Measurements from ENCODE around the gene IL17B. TPM values are rescaled to one million over a fixed set of nuclear protein-coding genes. Genes with fewer than 3 reads are reported as not detected.
A peak's percentile ranks its signal among the peaks of the same experiment; 100 is the strongest.

The IL17B gene
- total and polyA plus RNA-seq, 7 donors, result 0.82 to 9.6 (median 4.8) TPM; not detected in 2

GRCh38 chr5:149407323-149408251 is 28.5 kb upstream of the IL17B start:
- H3K4me1 ChIP-seq, result peaks cover 0 to 33% (median 29%) of the 10 kb centered on the region in 4 donors
- 68 to 73% methylated on average over 11 of the region's 11 CpGs for WGBS, 2 donors
- TF ChIP-seq POLR2A (IDR thresholded peaks at IDR 0.05), result peak in 1 of 2 donors; percentile 26
- no peak for TF ChIP-seq EP300 (IDR thresholded peaks at IDR 0.05)
- TF ChIP-seq, protein P1, sequence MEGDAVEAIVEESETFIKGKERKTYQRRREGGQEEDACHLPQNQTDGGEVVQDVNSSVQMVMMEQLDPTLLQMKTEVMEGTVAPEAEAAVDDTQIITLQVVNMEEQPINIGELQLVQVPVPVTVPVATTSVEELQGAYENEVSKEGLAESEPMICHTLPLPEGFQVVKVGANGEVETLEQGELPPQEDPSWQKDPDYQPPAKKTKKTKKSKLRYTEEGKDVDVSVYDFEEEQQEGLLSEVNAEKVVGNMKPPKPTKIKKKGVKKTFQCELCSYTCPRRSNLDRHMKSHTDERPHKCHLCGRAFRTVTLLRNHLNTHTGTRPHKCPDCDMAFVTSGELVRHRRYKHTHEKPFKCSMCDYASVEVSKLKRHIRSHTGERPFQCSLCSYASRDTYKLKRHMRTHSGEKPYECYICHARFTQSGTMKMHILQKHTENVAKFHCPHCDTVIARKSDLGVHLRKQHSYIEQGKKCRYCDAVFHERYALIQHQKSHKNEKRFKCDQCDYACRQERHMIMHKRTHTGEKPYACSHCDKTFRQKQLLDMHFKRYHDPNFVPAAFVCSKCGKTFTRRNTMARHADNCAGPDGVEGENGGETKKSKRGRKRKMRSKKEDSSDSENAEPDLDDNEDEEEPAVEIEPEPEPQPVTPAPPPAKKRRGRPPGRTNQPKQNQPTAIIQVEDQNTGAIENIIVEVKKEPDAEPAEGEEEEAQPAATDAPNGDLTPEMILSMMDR (IDR thresholded peaks at IDR 0.05), result no peak
- TF ChIP-seq POLR2AphosphoS5 (IDR thresholded peaks at IDR 0.05), result peak in 3 of 4 donors; percentile 3 to 53 (median 40)
- H3K9me3 ChIP-seq, result no peaks in the 10 kb centered on the region
- DNase-seq, result peak; percentile 78
- peak overlapping the region; percentile 75 to 95 (median 84) for H3K4me3 ChIP-seq
- peaks cover 52 to 58% (median 55%) of the 10 kb centered on the region in 4 donors for H3K36me3 ChIP-seq
- intact Hi-C loops (cut with DNase I), result no loop called here
- H3K27ac ChIP-seq, result peak overlapping the region; percentile 96 to 98 (median 98)
- H3K27me3 ChIP-seq, result no peaks in the 10 kb centered on the region

DNA sequence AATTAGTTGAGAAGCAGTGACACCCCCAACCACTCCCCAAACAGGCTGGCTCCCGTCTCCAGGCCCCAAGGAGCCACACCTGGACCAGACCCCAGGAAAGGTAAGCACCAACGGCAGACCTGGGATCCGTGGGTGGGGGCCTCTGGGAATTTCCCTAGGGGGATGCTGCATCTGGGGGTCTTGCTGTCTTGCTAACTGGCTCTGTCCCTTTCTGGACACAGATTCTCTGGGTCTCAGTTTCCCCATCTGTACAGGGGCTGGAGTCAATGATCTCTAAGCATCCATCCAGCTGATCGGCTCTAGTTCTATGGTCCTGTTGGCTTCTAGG is 27.9 kb upstream of the IL17B start:
- no peaks in the 10 kb centered on the region for H3K27me3 ChIP-seq
- H3K4me3 ChIP-seq, result peak overlapping the region; percentile 75 to 95 (median 84)
- WGBS, 2 donors, result 61 to 68% methylated on average over 4 of the region's 4 CpGs
- peaks cover 46 to 51% (median 50%) of the 10 kb centered on the region in 4 donors for H3K36me3 ChIP-seq
- intact Hi-C loops (cut with DNase I), result loop anchor here (1.0 kb wide), 2 partner anchors 18 to 24 kb away; no protein-coding TSS in a partner anchor
- peak overlapping the region; percentile 96 to 98 (median 98) for H3K27ac ChIP-seq
- TF ChIP-seq EP300 (IDR thresholded peaks at IDR 0.05) (no peak), POLR2AphosphoS5 (IDR thresholded peaks at IDR 0.05) (peak in 1 of 4 donors; percentile 48), POLR2A (IDR thresholded peaks at IDR 0.05) (peak in 1 of 2 donors; percentile 99)
- TF ChIP-seq, protein P1 (IDR thresholded peaks at IDR 0.05), result no peak
- peaks cover 0 to 33% (median 29%) of the 10 kb centered on the region in 4 donors for H3K4me1 ChIP-seq
- no peaks in the 10 kb centered on the region for H3K9me3 ChIP-seq
- DNase-seq, result no peak

- peak; percentile 99 for DNase-seq
- intact Hi-C loops (cut with DNase I), result loop anchor here (1.0 kb wide), 2 partner anchors 17 to 23 kb away; no protein-coding TSS in a partner anchor
- Histone ChIP-seq H3K27me3 (no peaks in the 10 kb centered on the region), H3K4me3 (peak overlapping the region; percentile 75 to 95 (median 84)), H3K36me3 (peaks cover 40 to 46% (median 44%) of the 10 kb centered on the region in 4 donors), H3K4me1 (peaks cover 0 to 36% (median 30%) of the 10 kb centered on the region in 4 donors), H3K27ac (peak overlapping the region; percentile 96 to 98 (median 98)), H3K9me3 (no peaks in the 10 kb centered on the region)
- TF ChIP-seq POLR2A (IDR thresholded peaks at IDR 0.05) (peak; percentile 7 to 98), POLR2AphosphoS5 (IDR thresholded peaks at IDR 0.05) (peak; percentile 98 to 99 (median 99)), EP300 (IDR thresholded peaks at IDR 0.05) (peak in 3 of 4 donors; percentile 61 to 96 (median 62))
- TF ChIP-seq, protein P1 (IDR thresholded peaks at IDR 0.05), result peak in 1 of 4 experiments; percentile 28
- 68 to 70% methylated on average over 9 of the region's 9 CpGs for WGBS, 2 donors
Observed at GRCh38 chr5:149406203-149406978, 27.3 kb upstream of the IL17B start.

DNA sequence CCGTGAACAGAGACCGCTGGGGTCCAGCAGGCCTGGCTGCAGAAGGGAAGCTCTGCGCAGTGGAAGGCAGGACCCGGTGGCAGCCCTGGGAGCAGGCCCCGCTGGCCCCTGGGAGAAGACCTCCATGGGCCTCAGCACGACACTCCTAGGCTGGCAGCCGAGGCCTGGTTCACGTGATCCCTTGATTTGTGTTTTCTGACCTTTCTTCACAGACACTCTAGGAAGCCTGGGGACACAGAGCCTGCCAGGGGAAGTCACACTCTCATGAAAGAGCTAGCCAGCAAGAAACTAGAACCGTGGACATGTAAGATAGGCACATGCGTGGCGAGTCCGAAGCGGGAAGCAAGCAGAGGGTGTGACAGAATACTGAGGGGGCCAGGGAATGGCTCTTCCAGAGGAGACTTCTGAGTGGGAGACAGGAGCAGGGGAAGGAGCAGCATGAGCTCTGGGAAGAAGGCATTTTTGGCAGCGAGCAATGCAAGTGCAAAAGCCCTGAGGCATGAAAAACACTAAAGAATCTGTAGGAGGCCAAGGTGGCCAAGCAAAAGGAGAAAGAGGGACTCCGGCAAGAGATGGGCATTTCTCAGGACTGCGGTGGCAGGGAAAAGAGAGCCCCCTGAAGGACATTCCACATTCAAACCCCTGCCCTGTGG is 26.6 kb upstream of the IL17B start:
- Histone ChIP-seq H3K4me3 (peak overlapping the region; percentile 27 to 88 (median 57)), H3K27ac (peak overlapping the region; percentile 96 to 98 (median 98)), H3K4me1 (peaks cover 0 to 40% (median 33%) of the 10 kb centered on the region in 4 donors), H3K36me3 (peaks cover 33 to 39% (median 37%) of the 10 kb centered on the region in 4 donors), H3K27me3 (no peaks in the 10 kb centered on the region), H3K9me3 (no peaks in the 10 kb centered on the region)
- peak in 1 of 4 donors; percentile 20 for TF ChIP-seq POLR2AphosphoS5 (IDR thresholded peaks at IDR 0.05)
- TF ChIP-seq, protein P1 (IDR thresholded peaks at IDR 0.05), result no peak
- intact Hi-C loops (cut with DNase I), result loop anchor here (1.0 kb wide), 2 partner anchors 16 to 22 kb away; no protein-coding TSS in a partner anchor
- 85 to 88% methylated on average over 16 of the region's 16 CpGs for WGBS, 2 donors
- DNase-seq, result peak; percentile 76
